Measurements from ENCODE around the gene ABTB2. TPM values are rescaled to one million over a fixed set of nuclear protein-coding genes. Genes with fewer than 3 reads are reported as not detected.

ABTB2 gene
- polyA plus RNA-seq, 2 of the 4 experiments (the other 2 are of a cell fraction) = 8.9 to 15.4 TPM

- Histone ChIP-seq H3K4me2 (no peak overlapping the region), H3K4me1 (peaks cover 48% of the 10 kb centered on the region), H3K4me3 (no peak overlapping the region), H3K27ac (peak overlapping the region in 1 of 2 experiments; percentile 47; a peak in 2 of 6 replicates), H3K9me3 (no peaks in the 10 kb centered on the region)
- ChIA-PET POLR2A (interaction anchor here (0.5 kb wide), 1 partner anchor 156 kb away, joined by 4 read pairs; no protein-coding TSS in a partner anchor), CTCF (interaction anchor here (0.6 to 3.2 kb wide), 3 partner anchors 9 to 97 kb away, joined by 3 to 16 read pairs (median 6); no protein-coding TSS in a partner anchor)
- no peak for FAIRE-seq
- no peak for ATAC-seq
- TF ChIP-seq POLR2A (IDR thresholded peaks at IDR 0.05; ENCODE audit: low read length) = no peak
- TF ChIP-seq CHD2 (IDR thresholded peaks at IDR 0.05; ENCODE audit: low read length, partially characterized antibody) = no peak
- no peak for TF ChIP-seq RARB (CRISPR knock-in tag; IDR thresholded peaks at IDR 0.05)
- TF ChIP-seq, protein P1, sequence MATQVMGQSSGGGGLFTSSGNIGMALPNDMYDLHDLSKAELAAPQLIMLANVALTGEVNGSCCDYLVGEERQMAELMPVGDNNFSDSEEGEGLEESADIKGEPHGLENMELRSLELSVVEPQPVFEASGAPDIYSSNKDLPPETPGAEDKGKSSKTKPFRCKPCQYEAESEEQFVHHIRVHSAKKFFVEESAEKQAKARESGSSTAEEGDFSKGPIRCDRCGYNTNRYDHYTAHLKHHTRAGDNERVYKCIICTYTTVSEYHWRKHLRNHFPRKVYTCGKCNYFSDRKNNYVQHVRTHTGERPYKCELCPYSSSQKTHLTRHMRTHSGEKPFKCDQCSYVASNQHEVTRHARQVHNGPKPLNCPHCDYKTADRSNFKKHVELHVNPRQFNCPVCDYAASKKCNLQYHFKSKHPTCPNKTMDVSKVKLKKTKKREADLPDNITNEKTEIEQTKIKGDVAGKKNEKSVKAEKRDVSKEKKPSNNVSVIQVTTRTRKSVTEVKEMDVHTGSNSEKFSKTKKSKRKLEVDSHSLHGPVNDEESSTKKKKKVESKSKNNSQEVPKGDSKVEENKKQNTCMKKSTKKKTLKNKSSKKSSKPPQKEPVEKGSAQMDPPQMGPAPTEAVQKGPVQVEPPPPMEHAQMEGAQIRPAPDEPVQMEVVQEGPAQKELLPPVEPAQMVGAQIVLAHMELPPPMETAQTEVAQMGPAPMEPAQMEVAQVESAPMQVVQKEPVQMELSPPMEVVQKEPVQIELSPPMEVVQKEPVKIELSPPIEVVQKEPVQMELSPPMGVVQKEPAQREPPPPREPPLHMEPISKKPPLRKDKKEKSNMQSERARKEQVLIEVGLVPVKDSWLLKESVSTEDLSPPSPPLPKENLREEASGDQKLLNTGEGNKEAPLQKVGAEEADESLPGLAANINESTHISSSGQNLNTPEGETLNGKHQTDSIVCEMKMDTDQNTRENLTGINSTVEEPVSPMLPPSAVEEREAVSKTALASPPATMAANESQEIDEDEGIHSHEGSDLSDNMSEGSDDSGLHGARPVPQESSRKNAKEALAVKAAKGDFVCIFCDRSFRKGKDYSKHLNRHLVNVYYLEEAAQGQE (IDR thresholded peaks at IDR 0.05) = no peak
- TF ChIP-seq NPAS2 (CRISPR knock-in tag; IDR thresholded peaks at IDR 0.05; ENCODE audit: borderline replicate concordance) = no peak
- TF ChIP-seq, protein P2, sequence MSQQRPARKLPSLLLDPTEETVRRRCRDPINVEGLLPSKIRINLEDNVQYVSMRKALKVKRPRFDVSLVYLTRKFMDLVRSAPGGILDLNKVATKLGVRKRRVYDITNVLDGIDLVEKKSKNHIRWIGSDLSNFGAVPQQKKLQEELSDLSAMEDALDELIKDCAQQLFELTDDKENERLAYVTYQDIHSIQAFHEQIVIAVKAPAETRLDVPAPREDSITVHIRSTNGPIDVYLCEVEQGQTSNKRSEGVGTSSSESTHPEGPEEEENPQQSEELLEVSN (IDR thresholded peaks at IDR 0.05; ENCODE audit: borderline replicate concordance, low read depth) = no peak
- TF ChIP-seq MAZ (IDR thresholded peaks at IDR 0.05; ENCODE audit: borderline replicate concordance, low read depth, low read length) = no peak
- TF ChIP-seq RCOR1 (IDR thresholded peaks at IDR 0.05; ENCODE audit: low read depth, low read length) = no peak
- no peak for TF ChIP-seq SMC3 (IDR thresholded peaks at IDR 0.05)
- no peak for TF ChIP-seq KDM1A (IDR thresholded peaks at IDR 0.05; ENCODE audit: low read depth)
- no peak for TF ChIP-seq GATA3 (IDR thresholded peaks at IDR 0.05; ENCODE audit: borderline replicate concordance)
- no peak for TF ChIP-seq BCL3 (IDR thresholded peaks at IDR 0.05)
- no peak for TF ChIP-seq RNF2 (IDR thresholded peaks at IDR 0.05; ENCODE audit: borderline replicate concordance, low read depth)
- no peak for TF ChIP-seq EHMT2 (IDR thresholded peaks at IDR 0.05; ENCODE audit: low read depth)
- TF ChIP-seq HES2 (IDR thresholded peaks at IDR 0.05) = no peak
- TF ChIP-seq JUNB (IDR thresholded peaks at IDR 0.05) = no peak
- TF ChIP-seq ZNF302 (CRISPR knock-in tag; IDR thresholded peaks at IDR 0.05) = no peak
- TF ChIP-seq SREBF2 (IDR thresholded peaks at IDR 0.05) = no peak
- no peak for TF ChIP-seq PHF8 (IDR thresholded peaks at IDR 0.05; ENCODE audit: borderline replicate concordance, low read depth)
- DNase-seq (ENCODE audit: low read depth in 1 of 2, low spot score in 1 of 2) = no peak
These were observed 86.1 kb downstream of the ABTB2 start for GRCh38 chr11:34271727-34272126.

DNA sequence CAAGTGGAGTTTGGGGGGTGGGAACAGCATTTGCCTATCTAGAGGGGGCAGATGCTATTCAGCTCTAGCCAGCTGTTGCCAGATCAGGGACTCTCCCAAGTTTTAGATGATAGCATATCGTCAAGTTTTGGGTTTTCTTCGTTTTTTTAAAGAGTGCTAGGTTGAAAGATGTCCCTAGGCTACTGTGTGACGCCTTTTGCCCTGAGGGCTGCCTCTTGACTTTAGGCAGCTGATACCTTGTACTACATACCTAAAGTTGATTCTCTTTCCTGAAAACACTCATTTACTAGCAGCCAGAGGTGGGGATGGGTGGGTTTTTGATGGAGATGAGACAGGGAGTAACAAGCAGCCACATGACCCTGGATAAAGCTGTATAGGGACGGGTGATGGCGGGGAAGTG, 87.1 kb downstream of the ABTB2 start:
- H3K4me1 ChIP-seq = peaks cover 49% of the 10 kb centered on the region
- ChIA-PET CTCF (interaction anchor here (1.3 to 3.2 kb wide), 2 partner anchors 19 to 96 kb away, joined by 4 to 16 read pairs; no protein-coding TSS in a partner anchor), POLR2A (no interaction called here)
- ATAC-seq = no peak
- FAIRE-seq = no peak
- TF ChIP-seq EHMT2 (IDR thresholded peaks at IDR 0.05; ENCODE audit: low read depth) = no peak
- TF ChIP-seq KDM1A (IDR thresholded peaks at IDR 0.05; ENCODE audit: low read depth) = no peak
- TF ChIP-seq, protein P2 (IDR thresholded peaks at IDR 0.05; ENCODE audit: borderline replicate concordance, low read depth) = no peak
- no peak for TF ChIP-seq ZSCAN20 (CRISPR knock-in tag; IDR thresholded peaks at IDR 0.05)
- TF ChIP-seq USF2 (IDR thresholded peaks at IDR 0.05) = no peak
- TF ChIP-seq NPAS2 (CRISPR knock-in tag; IDR thresholded peaks at IDR 0.05; ENCODE audit: borderline replicate concordance) = no peak
- no peak for TF ChIP-seq TFCP2L1 (CRISPR knock-in tag; IDR thresholded peaks at IDR 0.05)
- no peak for TF ChIP-seq RFX5 (IDR thresholded peaks at IDR 0.05)
- TF ChIP-seq EHF (CRISPR knock-in tag; IDR thresholded peaks at IDR 0.05) = no peak
- no peak for TF ChIP-seq ZC3H11A (IDR thresholded peaks at IDR 0.05)
- no peak for TF ChIP-seq FOXS1 (CRISPR knock-in tag; IDR thresholded peaks at IDR 0.05)
- TF ChIP-seq HES2 (IDR thresholded peaks at IDR 0.05) = no peak
- H3K27ac ChIP-seq = peak overlapping the region in 1 of 2 experiments; percentile 47; a peak in 1 of 6 replicates
- H3K4me3 ChIP-seq = no peak overlapping the region
- WGBS (ENCODE audit: missing lambda C conversion rate) = 94% methylated on average over 5 of the region's 5 CpGs
- no peaks in the 10 kb centered on the region for H3K9me3 ChIP-seq
- DNase-seq (ENCODE audit: low read depth in 1 of 2, low spot score in 1 of 2) = no peak
- no peak overlapping the region for H3K4me2 ChIP-seq

All from A549 (cell line).